Neutrophil (primary cell): ENCODE measurements around the gene MVB12B.

Experiments used
- H3K27ac ChIP-seq: fragments of 200-600 bp; sonication (generic); 2 replicates; pipeline ENCODE4 v1.5.1; 2016; ENCODE audit warnings: mild to moderate bottlenecking, moderate library complexity
- H3K27me3 ChIP-seq: fragments of 200-600 bp; sonication (generic); 2 replicates; pipeline ENCODE4 v1.6.0; 2016; ENCODE audit warnings: mild to moderate bottlenecking
- H3K36me3 ChIP-seq: fragments of 200-600 bp; sonication (generic); 2 replicates; pipeline ENCODE4 v1.5.1; 2017
- H3K4me1 ChIP-seq, 2 experiments: fragments of 200-600 bp in 1 of 2; sonication (generic) in 1 of 2; 1 replicate in 1 of 2; 2 replicates in 1 of 2; pipeline versions ENCODE4 v1.5.1 to v1.6.1; 2013 to 2016; ENCODE audit warnings: low read depth in 1 of 2, low read length in 1 of 2, mild to moderate bottlenecking in 1 of 2, moderate library complexity in 1 of 2; ENCODE audit not compliant: control insufficient read depth in 1 of 2, insufficient read depth in 1 of 2
- H3K4me3 ChIP-seq, 2 experiments: fragments of 200-600 bp in 1 of 2; sonication (generic) in 1 of 2; 1 replicate in 1 of 2; 2 replicates in 1 of 2; pipeline ENCODE4 v1.5.1; 2013 to 2016; ENCODE audit warnings: low read depth in 1 of 2, low read length in 1 of 2, mild to moderate bottlenecking in 1 of 2, moderate library complexity in 1 of 2
- H3K9me3 ChIP-seq: fragments of 200-600 bp; sonication (generic); 2 replicates; pipeline ENCODE4 v1.5.1; 2016
- TF ChIP-seq, protein P1 (sequence below): fragments of 200-600 bp; sonication (generic); IDR thresholded peaks from 2 replicates; pipeline ENCODE4 v1.5.1; 2016; ENCODE audit warnings: antibody characterized with exemption

MVB12B gene

GRCh38 chr9:126320158-126320922, 6.3 kb upstream of the MVB12B start:
- no peak overlapping the region for H3K4me3 ChIP-seq
- TF ChIP-seq, protein P1, sequence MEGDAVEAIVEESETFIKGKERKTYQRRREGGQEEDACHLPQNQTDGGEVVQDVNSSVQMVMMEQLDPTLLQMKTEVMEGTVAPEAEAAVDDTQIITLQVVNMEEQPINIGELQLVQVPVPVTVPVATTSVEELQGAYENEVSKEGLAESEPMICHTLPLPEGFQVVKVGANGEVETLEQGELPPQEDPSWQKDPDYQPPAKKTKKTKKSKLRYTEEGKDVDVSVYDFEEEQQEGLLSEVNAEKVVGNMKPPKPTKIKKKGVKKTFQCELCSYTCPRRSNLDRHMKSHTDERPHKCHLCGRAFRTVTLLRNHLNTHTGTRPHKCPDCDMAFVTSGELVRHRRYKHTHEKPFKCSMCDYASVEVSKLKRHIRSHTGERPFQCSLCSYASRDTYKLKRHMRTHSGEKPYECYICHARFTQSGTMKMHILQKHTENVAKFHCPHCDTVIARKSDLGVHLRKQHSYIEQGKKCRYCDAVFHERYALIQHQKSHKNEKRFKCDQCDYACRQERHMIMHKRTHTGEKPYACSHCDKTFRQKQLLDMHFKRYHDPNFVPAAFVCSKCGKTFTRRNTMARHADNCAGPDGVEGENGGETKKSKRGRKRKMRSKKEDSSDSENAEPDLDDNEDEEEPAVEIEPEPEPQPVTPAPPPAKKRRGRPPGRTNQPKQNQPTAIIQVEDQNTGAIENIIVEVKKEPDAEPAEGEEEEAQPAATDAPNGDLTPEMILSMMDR, result no peak
- peak overlapping the region; percentile 36 for H3K27ac ChIP-seq
- H3K36me3 ChIP-seq, result no peaks in the 10 kb centered on the region
- H3K27me3 ChIP-seq, result no peaks in the 10 kb centered on the region
- H3K9me3 ChIP-seq, result no peaks in the 10 kb centered on the region
- H3K4me1 ChIP-seq, result peaks cover 12 to 14% of the 10 kb centered on the region in 2 experiments

DNA sequence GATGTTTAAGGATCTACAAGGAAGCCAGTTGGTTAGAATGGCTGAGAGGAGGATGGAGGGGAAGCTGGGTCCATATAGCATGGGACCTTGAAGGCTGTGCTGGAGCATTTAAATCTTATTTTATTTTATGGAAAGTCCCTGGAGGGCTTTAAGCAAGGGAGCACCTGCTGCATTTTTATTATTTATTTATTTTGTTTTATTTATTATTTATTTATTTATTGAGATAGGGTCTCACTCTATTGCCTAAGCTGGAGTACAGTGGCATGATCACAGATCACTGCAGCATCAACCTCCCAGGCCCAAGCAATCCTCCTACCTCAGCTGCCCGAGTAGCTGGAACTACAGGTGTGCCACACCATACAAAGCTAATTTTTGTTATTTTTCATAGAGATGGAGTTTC, 4.9 kb upstream of the MVB12B start:
- Histone ChIP-seq H3K9me3 (no peaks in the 10 kb centered on the region), H3K4me1 (peaks cover 17 to 20% of the 10 kb centered on the region in 2 experiments)
- TF ChIP-seq, protein P1, result no peak

GRCh38 chr9:126325821-126326220, 808 bp upstream of the MVB12B start:
- TF ChIP-seq, protein P1, result no peak
- Histone ChIP-seq H3K27ac (peak overlapping the region; percentile 65), H3K36me3 (no peaks in the 10 kb centered on the region), H3K4me3 (peak overlapping the region; percentile 56 to 57), H3K27me3 (no peaks in the 10 kb centered on the region), H3K4me1 (peaks cover 36 to 41% of the 10 kb centered on the region in 2 experiments), H3K9me3 (no peaks in the 10 kb centered on the region)

More for the DNA sequence above, 4.9 kb upstream of the MVB12B start:
- Histone ChIP-seq H3K27me3 (no peaks in the 10 kb centered on the region), H3K36me3 (no peaks in the 10 kb centered on the region), H3K4me3 (no peak overlapping the region), H3K27ac (no peak overlapping the region)

DNA sequence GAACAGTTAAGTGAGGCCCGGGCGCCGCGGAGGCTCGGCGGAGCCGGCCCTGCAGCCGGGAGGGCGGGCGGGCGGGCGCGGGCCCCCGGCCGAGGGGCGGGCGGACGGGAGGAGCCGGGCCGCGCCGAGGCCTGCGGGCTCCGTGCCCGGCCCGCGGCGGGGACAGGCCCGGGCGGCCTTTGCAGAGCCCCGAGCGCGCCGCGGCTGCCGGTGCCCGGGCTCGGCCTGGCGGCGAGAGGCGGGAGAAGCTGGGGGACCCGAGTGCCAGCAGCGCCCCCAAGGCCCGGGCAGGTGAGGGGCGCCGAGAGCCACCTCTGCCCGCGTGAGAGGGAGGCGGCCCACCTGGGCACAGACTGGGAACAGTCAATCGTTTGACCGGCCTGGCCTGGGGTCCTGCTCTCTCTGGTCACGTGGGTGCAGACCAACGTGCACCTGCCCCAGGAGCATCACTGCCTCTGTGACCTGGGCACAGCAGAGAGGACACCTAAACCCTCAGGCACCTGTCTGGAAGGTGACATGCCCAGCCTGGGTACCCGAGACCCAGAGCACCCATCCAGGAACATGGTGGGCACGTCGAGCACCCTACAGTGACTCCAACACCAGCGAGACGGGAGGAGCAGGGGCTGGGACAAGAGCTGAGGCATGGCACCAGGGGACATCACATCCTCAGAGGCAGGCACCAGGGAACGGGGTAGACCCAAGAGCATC, 531 bp downstream of the MVB12B start:
- Histone ChIP-seq H3K27me3 (no peaks in the 10 kb centered on the region), H3K27ac (peak overlapping the region; percentile 52), H3K4me1 (peaks cover 48 to 55% of the 10 kb centered on the region in 2 experiments), H3K36me3 (no peaks in the 10 kb centered on the region), H3K9me3 (no peaks in the 10 kb centered on the region), H3K4me3 (peak overlapping the region; percentile 62 to 65)
- TF ChIP-seq, protein P1, result no peak

DNA sequence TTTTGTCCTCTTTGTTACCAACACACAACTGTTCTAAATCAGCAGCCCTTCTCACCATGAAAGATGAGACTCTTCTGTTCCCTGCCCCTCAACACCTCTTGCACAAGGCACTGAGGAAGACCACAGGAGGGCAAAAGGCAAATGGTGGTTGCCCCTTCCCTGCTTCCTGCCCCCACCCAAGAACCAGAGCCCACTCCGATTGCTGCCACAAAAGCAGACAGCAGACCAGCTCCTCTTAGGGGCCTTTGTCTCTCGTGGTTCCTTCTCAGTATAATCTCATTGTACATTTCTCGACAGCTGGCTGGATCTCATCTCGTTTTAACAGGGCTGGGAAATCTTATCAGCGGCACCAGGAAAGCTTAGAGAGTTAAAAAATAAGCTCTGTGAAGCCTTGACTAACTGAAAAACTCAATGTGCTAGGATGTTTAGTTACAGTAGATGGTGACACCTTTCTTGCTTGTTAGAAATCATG, 1.1 kb downstream of the MVB12B start:
- Histone ChIP-seq H3K27me3 (no peaks in the 10 kb centered on the region), H3K4me3 (peak overlapping the region; percentile 62 to 65), H3K4me1 (peaks cover 54 to 59% of the 10 kb centered on the region in 2 experiments), H3K36me3 (no peaks in the 10 kb centered on the region), H3K9me3 (no peaks in the 10 kb centered on the region), H3K27ac (peak overlapping the region; percentile 52)
- TF ChIP-seq, protein P1, result no peak
